GM12878 (cell line): ENCODE data around the gene KTN1. TPM values are rescaled to one million over a fixed set of nuclear protein-coding genes. Genes with fewer than 3 reads are reported as not detected.

Experiments used
- ATAC-seq: fragments of 200-7000 bp; cut with Tn5 transposase; 3 replicates; pipeline ENCODE4 v1.9.1; 2020; ENCODE audit warnings: mild to moderate bottlenecking, moderate library complexity
- BruUV-seq: library from RNA; stranded (reverse); fragments of 400-500 nt; replicated peaks from 2 replicates; lab custom pipeline; 2021; lab: Mats Ljungman, UMichigan
- CTCF ChIA-PET: fragments of 300-600 bp; sonication (Branson Sonifier 250); formaldehyde crosslinking; extraction: SDS; loops from one replicate; lab custom pipeline; 2021; ENCODE audit warnings: inconsistent platforms; lab: Yijun Ruan, JAX
- POLR2A ChIA-PET: fragments of 350-600 bp; formaldehyde crosslinking; extraction: SDS; loops from one replicate; lab custom pipeline; 2021; ENCODE audit warnings: inconsistent platforms; lab: Charles Lee
- RAD21 ChIA-PET: fragments of 300-600 bp; sonication (Branson Sonifier 250); formaldehyde crosslinking; loops from one replicate; lab custom pipeline; 2023; ENCODE audit warnings: antibody characterized with exemption; ENCODE audit not compliant: unreplicated experiment; lab: Charles Lee
- SMC1A ChIA-PET: fragments of 300-600 bp; sonication (Branson Sonifier 250); formaldehyde crosslinking; loops from one replicate; lab custom pipeline; 2023; ENCODE audit not compliant: unreplicated experiment, uncharacterized antibody; lab: Charles Lee
- DNase-seq: peaks from one replicate; pipeline ENCODE4 v3.0.0-alpha.2; 2011; ENCODE audit warnings: low read depth, low spot score
- FAIRE-seq: peaks from 3 replicates; lab custom pipeline; 2011; peaks lifted over from hg19 to GRCh38; lab: Jason Lieb, UNC
- H2AFZ ChIP-seq: 2 replicates; pipeline ENCODE4 v1.6.0; 2011; ENCODE audit warnings: low read depth, low read length, control low read depth; ENCODE audit not compliant: control insufficient read depth
- H3K27ac ChIP-seq: 2 replicates; pipeline ENCODE4 v1.5.1; 2011; ENCODE audit warnings: control low read depth; ENCODE audit not compliant: control insufficient read depth, insufficient read depth
- H3K27me3 ChIP-seq, 2 experiments: replicated peaks in 1 of 2; 2 replicates each; pipeline versions ENCODE4 v1.6.0 to v1.6.1; 2011; ENCODE audit warnings: low read length in 1 of 2; ENCODE audit not compliant: control insufficient read depth in 2 of 2, insufficient read depth in 2 of 2
- H3K36me3 ChIP-seq, 2 experiments: 2 replicates each; pipeline ENCODE4 v1.5.1; 2011; ENCODE audit warnings: low read length in 1 of 2; ENCODE audit not compliant: control insufficient read depth in 2 of 2, insufficient read depth in 2 of 2
- H3K4me1 ChIP-seq: 2 replicates; pipeline ENCODE4 v1.6.1; 2011; ENCODE audit warnings: mild to moderate bottlenecking, low read length, moderate library complexity, mixed read lengths; ENCODE audit not compliant: control insufficient read depth, insufficient read depth
- H3K4me2 ChIP-seq: 2 replicates; pipeline ENCODE4 v1.6.0; 2011; ENCODE audit warnings: control low read depth; ENCODE audit not compliant: control insufficient read depth, insufficient read depth
- H3K4me3 ChIP-seq: fragments of 200-600 bp; sonication (generic); 2 replicates; pipeline ENCODE4 v1.5.1; 2016
- H3K79me2 ChIP-seq: 2 replicates; pipeline ENCODE4 v1.6.0; 2011; ENCODE audit warnings: low read length; ENCODE audit not compliant: control insufficient read depth, insufficient read depth
- H3K9ac ChIP-seq: 2 replicates; pipeline ENCODE4 v1.8.0; 2011; ENCODE audit warnings: low read length, control low read depth, mixed read lengths; ENCODE audit not compliant: control insufficient read depth, insufficient read depth
- H3K9me3 ChIP-seq: replicated peaks from 3 replicates; pipeline ENCODE4 v1.5.1; 2011; ENCODE audit warnings: mild to moderate bottlenecking, low read length; ENCODE audit not compliant: control insufficient read depth, insufficient read depth
- H4K20me1 ChIP-seq: 2 replicates; pipeline ENCODE4 v1.6.0; 2011; ENCODE audit not compliant: control insufficient read depth, insufficient read depth
- ASH2L ChIP-seq: fragments of 300-600, 200-600 bp; sonication (generic); IDR thresholded peaks from 2 replicates; pipeline ENCODE4 v1.6.1; 2017; ENCODE audit warnings: low read depth, mild to moderate bottlenecking, borderline replicate concordance
- ATF7 ChIP-seq: fragments of 450-650 bp; IDR thresholded peaks from 2 replicates; pipeline ENCODE4 v1.6.1; 2016; ENCODE audit warnings: low read depth, mild to moderate bottlenecking
- CBX5 ChIP-seq: sonication (generic); IDR thresholded peaks from 2 replicates; pipeline ENCODE4 v1.6.1; 2016; ENCODE audit warnings: low read depth, moderate library complexity, mild to moderate bottlenecking, inconsistent platforms
- FOXK2 ChIP-seq: fragments of 450-650 bp; IDR thresholded peaks from 2 replicates; pipeline ENCODE4 v1.6.1; 2017; ENCODE audit warnings: mild to moderate bottlenecking, moderate library complexity
- HDGF ChIP-seq: fragments of 450-650 bp; IDR thresholded peaks from 2 replicates; pipeline ENCODE4 v1.6.1; 2016; ENCODE audit warnings: antibody characterized with exemption
- IRF5 ChIP-seq: fragments of 450-650 bp; IDR thresholded peaks from 2 replicates; pipeline ENCODE4 v1.6.1; 2017; ENCODE audit warnings: borderline replicate concordance
- LARP7 ChIP-seq: fragments of 450-650 bp; IDR thresholded peaks from 2 replicates; pipeline ENCODE4 v1.6.1; 2017; ENCODE audit warnings: mild to moderate bottlenecking
- NR2C2 ChIP-seq: IDR thresholded peaks from 2 replicates; pipeline ENCODE4 v1.6.1; 2011; ENCODE audit warnings: borderline replicate concordance, low read depth; ENCODE audit not compliant: control insufficient read depth, insufficient read length
- POLR2AphosphoS5 ChIP-seq: IDR thresholded peaks from 2 replicates; pipeline ENCODE4 v1.6.1; 2011; ENCODE audit warnings: mild to moderate bottlenecking, low read length, inconsistent platforms
- RAD21 ChIP-seq: IDR thresholded peaks from 2 replicates; pipeline ENCODE4 v1.6.1; 2011; ENCODE audit warnings: mild to moderate bottlenecking, low read depth, low read length, moderate library complexity; ENCODE audit not compliant: insufficient read depth
- RUNX3 ChIP-seq: IDR thresholded peaks from 2 replicates; pipeline ENCODE4 v1.6.1; 2012; ENCODE audit warnings: low read length, inconsistent platforms
- SMARCA5 ChIP-seq: fragments of 450-650 bp; IDR thresholded peaks from 2 replicates; pipeline ENCODE4 v1.6.1; 2017; ENCODE audit warnings: mild to moderate bottlenecking
- SMC3 ChIP-seq: IDR thresholded peaks from 2 replicates; pipeline ENCODE4 v1.6.1; 2011; ENCODE audit warnings: low read length, improper control_type of control experiment, borderline replicate concordance
- TARDBP ChIP-seq: IDR thresholded peaks from 2 replicates; pipeline ENCODE4 v1.6.1; 2016; ENCODE audit warnings: borderline replicate concordance
- WGBS: methylation state at CpG from one replicate; pipeline ENCODE4 v1.1.6; 2016; ENCODE audit warnings: low lambda C conversion rate; ENCODE audit not compliant: insufficient replicate concordance, insufficient coverage; ENCODE audit errors: missing lambda C conversion rate; 5-methylcytosine and 5-hydroxymethylcytosine counted together
- in situ Hi-C: fragments of 300-500 bp; cut with MboI; formaldehyde crosslinking; loops from 9 replicates; pipeline ENCODE4 v1.14.3; 2018; ENCODE audit warnings: mixed read lengths
- intact Hi-C: fragments of 100-400 bp; cut with micrococcal nuclease; formaldehyde crosslinking; loops from one replicate; pipeline ENCODE4 v1.14.2; 2022; ENCODE audit not compliant: unreplicated experiment
- polyA plus RNA-seq, 11 experiments: library from polyadenylated mRNA; depleted of rRNA in 4 of 11; unstranded in 6 of 11; stranded (reverse) in 5 of 11; fragments of >200 nt; fragmentation: Nextera tagmentation in 4 of 11; fragmentation: Illumina TruSeq in 1 of 11; extraction: Ambion mirVana in 4 of 11; extraction: Trizol in 1 of 11; gene quantifications; 1 replicate in 1 of 11; 2 replicates in 10 of 11; pipeline versions ENCODE4 v1.2.1 to v1.2.3, GENCODE V29; 2011 to 2016; ENCODE audit warnings: inconsistent platforms in 2 of 11, missing spikeins in 2 of 11, low read depth in 1 of 11
- total RNA-seq, 4 experiments: library from RNA; depleted of rRNA in 3 of 4; stranded (reverse); fragments of >200 nt in 3 of 4; fragmentation: Illumina TruSeq in 1 of 4; extraction: Trizol in 1 of 4; gene quantifications; 2 replicates each; pipeline versions ENCODE4 v1.2.1 to v1.2.3, GENCODE V29; 2013 to 2021
- TF ChIP-seq, protein P1 (sequence below): IDR thresholded peaks from 2 replicates; pipeline ENCODE4 v1.6.1; 2012; ENCODE audit warnings: mild to moderate bottlenecking, low read depth, low read length

The KTN1 gene
- total and polyA plus RNA-seq, 10 of the 15 experiments (the other 5 are each of a cell fraction or from before 2014, with no cell fraction given): 50.6 to 154 (median 84.2) TPM

GRCh38 chr14:55589171-55589570 lies 9.2 kb downstream of the KTN1 start:
- 98% methylated on average over 6 of the region's 6 CpGs for WGBS
- in situ Hi-C loops: no loop called here
- Histone ChIP-seq H2AFZ (no peak overlapping the region), H3K4me1 (no peaks in the 10 kb centered on the region), H3K9ac (no peak overlapping the region), H3K9me3 (no peaks in the 10 kb centered on the region; the same call in 1 of the 3 replicates), H3K36me3 (no peaks in the 10 kb centered on the region; a peak in 1 of 4 replicates), H4K20me1 (no peaks in the 10 kb centered on the region), H3K4me2 (no peak overlapping the region), H3K4me3 (no peak overlapping the region), H3K27me3 (no peaks in the 10 kb centered on the region), H3K79me2 (peaks cover 86% of the 10 kb centered on the region), H3K27ac (no peak overlapping the region)
- ChIA-PET RAD21 (interaction anchor here (0.7 to 0.9 kb wide), 2 partner anchors 15 to 131 kb away, joined by 3 read pairs; no protein-coding TSS in a partner anchor), POLR2A (no interaction called here), CTCF (no interaction called here), SMC1A (no interaction called here)
- BruUV-seq: no TSS peak
- DNase-seq (no peak), ATAC-seq (no peak), FAIRE-seq (no peak)
- TF ChIP-seq NR2C2 (no peak), SMARCA5 (no peak), POLR2AphosphoS5 (no peak)
- intact Hi-C loops: no loop called here

GRCh38 chr14:55592436-55592835 lies 12.4 kb downstream of the KTN1 start:
- FAIRE-seq (no peak), DNase-seq (no peak), ATAC-seq (no peak; the same call in 2 of the 3 replicates)
- Histone ChIP-seq H3K27me3 (no peaks in the 10 kb centered on the region), H4K20me1 (no peaks in the 10 kb centered on the region), H3K36me3 (peaks cover 0 to 5% of the 10 kb centered on the region in 2 experiments; a peak in 2 of 4 replicates), H3K4me2 (no peak overlapping the region; the same call in 1 of the 2 replicates), H3K9ac (no peak overlapping the region), H3K79me2 (peaks cover 77% of the 10 kb centered on the region), H3K9me3 (no peaks in the 10 kb centered on the region; the same call in none of the 3 replicates), H3K27ac (no peak overlapping the region), H3K4me1 (no peaks in the 10 kb centered on the region), H3K4me3 (no peak overlapping the region), H2AFZ (no peak overlapping the region)
- POLR2A ChIA-PET: no interaction called here
- intact Hi-C loops: no loop called here
- CTCF ChIA-PET: no interaction called here
- 100% methylated on average over 2 of the region's 2 CpGs for WGBS
- SMC1A ChIA-PET: interaction anchor here (1.2 kb wide), 1 partner anchor 21 kb away, joined by 4 read pairs; no protein-coding TSS in a partner anchor
- BruUV-seq: no TSS peak
- in situ Hi-C loops: no loop called here
- RAD21 ChIA-PET: no interaction called here
- TF ChIP-seq RAD21 (no peak), TARDBP (no peak), IRF5 (no peak), LARP7 (no peak), ASH2L (no peak), FOXK2 (no peak), SMC3 (no peak), CBX5 (no peak), ATF7 (no peak), RUNX3 (no peak), HDGF (no peak)
- TF ChIP-seq, protein P1, sequence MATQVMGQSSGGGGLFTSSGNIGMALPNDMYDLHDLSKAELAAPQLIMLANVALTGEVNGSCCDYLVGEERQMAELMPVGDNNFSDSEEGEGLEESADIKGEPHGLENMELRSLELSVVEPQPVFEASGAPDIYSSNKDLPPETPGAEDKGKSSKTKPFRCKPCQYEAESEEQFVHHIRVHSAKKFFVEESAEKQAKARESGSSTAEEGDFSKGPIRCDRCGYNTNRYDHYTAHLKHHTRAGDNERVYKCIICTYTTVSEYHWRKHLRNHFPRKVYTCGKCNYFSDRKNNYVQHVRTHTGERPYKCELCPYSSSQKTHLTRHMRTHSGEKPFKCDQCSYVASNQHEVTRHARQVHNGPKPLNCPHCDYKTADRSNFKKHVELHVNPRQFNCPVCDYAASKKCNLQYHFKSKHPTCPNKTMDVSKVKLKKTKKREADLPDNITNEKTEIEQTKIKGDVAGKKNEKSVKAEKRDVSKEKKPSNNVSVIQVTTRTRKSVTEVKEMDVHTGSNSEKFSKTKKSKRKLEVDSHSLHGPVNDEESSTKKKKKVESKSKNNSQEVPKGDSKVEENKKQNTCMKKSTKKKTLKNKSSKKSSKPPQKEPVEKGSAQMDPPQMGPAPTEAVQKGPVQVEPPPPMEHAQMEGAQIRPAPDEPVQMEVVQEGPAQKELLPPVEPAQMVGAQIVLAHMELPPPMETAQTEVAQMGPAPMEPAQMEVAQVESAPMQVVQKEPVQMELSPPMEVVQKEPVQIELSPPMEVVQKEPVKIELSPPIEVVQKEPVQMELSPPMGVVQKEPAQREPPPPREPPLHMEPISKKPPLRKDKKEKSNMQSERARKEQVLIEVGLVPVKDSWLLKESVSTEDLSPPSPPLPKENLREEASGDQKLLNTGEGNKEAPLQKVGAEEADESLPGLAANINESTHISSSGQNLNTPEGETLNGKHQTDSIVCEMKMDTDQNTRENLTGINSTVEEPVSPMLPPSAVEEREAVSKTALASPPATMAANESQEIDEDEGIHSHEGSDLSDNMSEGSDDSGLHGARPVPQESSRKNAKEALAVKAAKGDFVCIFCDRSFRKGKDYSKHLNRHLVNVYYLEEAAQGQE: no peak
